GM12874 (cell line): Measurements from ENCODE around the gene FIBIN.

Experiments
- CTCF ChIP-seq: IDR thresholded peaks from 2 replicates; pipeline ENCODE4 v1.5.1; 2011; ENCODE audit warnings: low read depth, mild to moderate bottlenecking, control low read depth, low read length, moderate library complexity; ENCODE audit not compliant: insufficient read depth

Gene FIBIN

GRCh38 chr11:27031754-27032153 is 37.8 kb downstream of the FIBIN start:
- no peak for TF ChIP-seq CTCF

GRCh38 chr11:27039873-27040272 is 46.0 kb downstream of the FIBIN start:
- TF ChIP-seq CTCF, result no peak

- TF ChIP-seq CTCF, result no peak
Observed at GRCh38 chr11:27040302-27041115, 46.6 kb downstream of the FIBIN start, which contains the start of gene BBOX1. Gene BBOX1 (plus strand): TSS chr11:27040815. CDS start chr11:27055431, 14,616 bp downstream.

- no peak for TF ChIP-seq CTCF
Observed at GRCh38 chr11:27041141-27041899, 47.4 kb downstream of the FIBIN start.
